Epithelial cell of esophagus (primary cell): Measurements from ENCODE around the gene BPIFB1.

Source experiments
- DNase-seq: peaks from one replicate; pipeline ENCODE4 v3.0.0; 2010; ENCODE audit warnings: low read depth
- H3K4me3 ChIP-seq: 2 replicates; pipeline ENCODE4 v1.5.1; 2011; ENCODE audit warnings: mild to moderate bottlenecking, low read length, control low read depth
- TF ChIP-seq, protein P1 (sequence below): IDR thresholded peaks from 2 replicates; pipeline ENCODE4 v1.5.1; 2011; ENCODE audit warnings: low read depth, mild to moderate bottlenecking, low read length, control low read depth, inconsistent platforms; ENCODE audit not compliant: insufficient read depth; ENCODE audit errors: missing control alignments

BPIFB1 gene, protein sequence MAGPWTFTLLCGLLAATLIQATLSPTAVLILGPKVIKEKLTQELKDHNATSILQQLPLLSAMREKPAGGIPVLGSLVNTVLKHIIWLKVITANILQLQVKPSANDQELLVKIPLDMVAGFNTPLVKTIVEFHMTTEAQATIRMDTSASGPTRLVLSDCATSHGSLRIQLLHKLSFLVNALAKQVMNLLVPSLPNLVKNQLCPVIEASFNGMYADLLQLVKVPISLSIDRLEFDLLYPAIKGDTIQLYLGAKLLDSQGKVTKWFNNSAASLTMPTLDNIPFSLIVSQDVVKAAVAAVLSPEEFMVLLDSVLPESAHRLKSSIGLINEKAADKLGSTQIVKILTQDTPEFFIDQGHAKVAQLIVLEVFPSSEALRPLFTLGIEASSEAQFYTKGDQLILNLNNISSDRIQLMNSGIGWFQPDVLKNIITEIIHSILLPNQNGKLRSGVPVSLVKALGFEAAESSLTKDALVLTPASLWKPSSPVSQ

DNA sequence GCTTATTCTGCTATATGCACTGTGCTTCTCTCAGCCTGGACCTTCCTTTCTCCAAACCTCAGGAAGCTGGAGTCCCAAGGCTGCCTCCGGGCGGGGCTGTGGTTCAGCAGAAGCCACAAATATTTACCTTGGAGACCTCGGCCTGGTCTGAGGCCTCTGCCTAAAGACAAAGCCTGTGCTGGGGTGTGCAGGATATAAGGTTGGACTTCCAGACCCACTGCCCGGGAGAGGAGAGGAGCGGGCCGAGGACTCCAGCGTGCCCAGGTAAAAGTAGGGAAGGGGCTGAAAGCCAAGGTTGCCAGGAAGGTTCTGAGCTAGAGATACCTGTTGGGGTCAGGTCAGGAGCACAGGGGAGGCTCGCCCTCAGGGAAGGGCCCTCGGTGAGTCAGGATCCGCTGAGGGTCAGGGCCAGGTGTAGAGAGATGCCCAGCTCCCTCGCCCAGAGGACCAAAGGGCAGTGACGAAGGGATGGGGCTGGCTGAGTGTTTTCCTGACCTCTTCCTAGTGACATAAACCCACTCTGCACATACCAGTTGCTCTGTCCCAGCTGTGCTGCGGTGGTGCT, at the start of gene BPIFB1:
Gene BPIFB1, plus strand, starts transcription at position 224 of the 565 bp plus-strand sequence. CDS start 2,860 bp downstream, outside the sequence.
- no peak for DNase-seq
- no peak within 1 kb of the TSS for H3K4me3 ChIP-seq
- TF ChIP-seq, protein P1, sequence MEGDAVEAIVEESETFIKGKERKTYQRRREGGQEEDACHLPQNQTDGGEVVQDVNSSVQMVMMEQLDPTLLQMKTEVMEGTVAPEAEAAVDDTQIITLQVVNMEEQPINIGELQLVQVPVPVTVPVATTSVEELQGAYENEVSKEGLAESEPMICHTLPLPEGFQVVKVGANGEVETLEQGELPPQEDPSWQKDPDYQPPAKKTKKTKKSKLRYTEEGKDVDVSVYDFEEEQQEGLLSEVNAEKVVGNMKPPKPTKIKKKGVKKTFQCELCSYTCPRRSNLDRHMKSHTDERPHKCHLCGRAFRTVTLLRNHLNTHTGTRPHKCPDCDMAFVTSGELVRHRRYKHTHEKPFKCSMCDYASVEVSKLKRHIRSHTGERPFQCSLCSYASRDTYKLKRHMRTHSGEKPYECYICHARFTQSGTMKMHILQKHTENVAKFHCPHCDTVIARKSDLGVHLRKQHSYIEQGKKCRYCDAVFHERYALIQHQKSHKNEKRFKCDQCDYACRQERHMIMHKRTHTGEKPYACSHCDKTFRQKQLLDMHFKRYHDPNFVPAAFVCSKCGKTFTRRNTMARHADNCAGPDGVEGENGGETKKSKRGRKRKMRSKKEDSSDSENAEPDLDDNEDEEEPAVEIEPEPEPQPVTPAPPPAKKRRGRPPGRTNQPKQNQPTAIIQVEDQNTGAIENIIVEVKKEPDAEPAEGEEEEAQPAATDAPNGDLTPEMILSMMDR: no peak

DNA sequence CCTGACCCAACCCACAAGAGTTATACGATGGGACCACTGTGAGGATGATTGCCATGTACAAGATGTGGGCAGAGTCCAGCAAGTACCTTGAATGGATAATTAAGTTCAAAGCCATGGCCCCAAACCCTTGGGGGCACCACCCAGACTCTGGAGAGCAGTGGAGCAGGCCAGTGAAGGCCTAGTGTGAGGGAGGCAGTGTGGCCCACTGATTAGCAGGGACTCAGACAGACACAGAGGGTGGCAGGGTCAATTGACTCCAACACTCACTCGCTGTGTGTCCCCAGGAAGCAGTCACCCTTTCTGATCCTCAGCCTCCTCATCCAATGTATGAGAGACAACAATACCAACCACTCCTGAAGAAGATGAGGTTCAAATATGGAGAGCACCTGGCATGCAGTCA, 49.0 kb upstream of the BPIFB1 start:
- H3K4me3 ChIP-seq: no peak overlapping the region
- DNase-seq: no peak
- TF ChIP-seq, protein P1: no peak

DNA sequence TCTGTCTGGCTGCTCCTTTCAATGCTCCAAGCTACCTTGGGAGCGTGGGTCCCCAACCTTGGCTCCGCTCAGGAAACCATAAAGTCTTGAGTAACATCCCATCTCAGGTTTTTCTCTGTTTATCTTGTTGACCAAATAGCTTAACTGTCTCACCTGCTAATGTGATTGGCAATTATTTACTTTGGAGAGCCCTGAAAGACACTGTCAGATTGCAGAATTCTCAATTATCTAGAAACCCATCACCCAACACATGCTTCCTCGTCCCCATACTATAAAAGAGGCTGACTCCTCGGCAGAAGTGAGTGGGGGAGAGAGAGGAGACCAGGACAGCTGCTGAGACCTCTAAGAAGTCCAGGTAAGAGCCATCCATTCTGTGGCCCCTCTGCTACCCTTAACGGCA, 47.3 kb upstream of the BPIFB1 start, which contains the start of gene BPIFA1:
Gene BPIFA1, plus strand, starts transcription at position 301 of the 400 bp plus-strand sequence. CDS start 1,716 bp downstream, outside the sequence.
- TF ChIP-seq, protein P1: no peak
- H3K4me3 ChIP-seq: no peak within 1 kb of the TSS
- DNase-seq: no peak

DNA sequence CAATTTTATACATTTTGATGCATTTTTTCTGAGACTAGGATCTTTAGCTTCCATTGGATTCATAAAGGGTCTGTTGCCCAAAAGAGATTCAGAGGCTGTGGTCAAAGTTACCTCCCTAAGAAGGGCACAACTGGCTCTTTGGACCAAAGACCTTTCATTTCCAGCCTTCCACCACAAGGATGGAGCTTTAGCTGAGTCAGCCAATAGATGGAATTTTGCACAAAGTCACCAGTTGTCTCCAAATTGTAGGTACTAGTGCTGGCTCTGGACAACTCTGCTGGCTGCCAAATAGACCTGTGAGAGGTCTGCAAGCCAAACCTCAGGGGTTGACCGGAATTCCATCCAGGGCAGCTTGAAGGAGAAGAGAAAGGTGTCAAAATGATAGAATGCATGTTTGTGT, 46.7 kb upstream of the BPIFB1 start:
- no peak for DNase-seq
- TF ChIP-seq, protein P1: no peak
- H3K4me3 ChIP-seq: no peak overlapping the region

DNA sequence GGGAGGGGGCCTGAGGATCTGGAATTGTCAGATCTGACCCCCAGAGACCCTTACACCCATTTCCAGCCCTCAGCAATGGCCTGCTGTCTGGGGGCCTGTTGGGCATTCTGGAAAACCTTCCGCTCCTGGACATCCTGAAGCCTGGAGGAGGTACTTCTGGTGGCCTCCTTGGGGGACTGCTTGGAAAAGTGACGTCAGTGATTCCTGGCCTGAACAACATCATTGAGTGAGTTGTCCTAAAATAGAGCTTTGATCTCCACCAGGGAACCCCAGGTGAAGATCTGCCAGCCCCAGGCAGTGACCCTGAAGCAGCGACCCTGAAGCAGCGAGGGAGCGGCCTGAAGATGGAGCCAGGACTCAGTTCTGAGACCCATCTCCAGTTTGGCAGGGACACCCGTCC, 45.0 kb upstream of the BPIFB1 start:
- no peak for DNase-seq
- H3K4me3 ChIP-seq: no peak overlapping the region
- TF ChIP-seq, protein P1: no peak

DNA sequence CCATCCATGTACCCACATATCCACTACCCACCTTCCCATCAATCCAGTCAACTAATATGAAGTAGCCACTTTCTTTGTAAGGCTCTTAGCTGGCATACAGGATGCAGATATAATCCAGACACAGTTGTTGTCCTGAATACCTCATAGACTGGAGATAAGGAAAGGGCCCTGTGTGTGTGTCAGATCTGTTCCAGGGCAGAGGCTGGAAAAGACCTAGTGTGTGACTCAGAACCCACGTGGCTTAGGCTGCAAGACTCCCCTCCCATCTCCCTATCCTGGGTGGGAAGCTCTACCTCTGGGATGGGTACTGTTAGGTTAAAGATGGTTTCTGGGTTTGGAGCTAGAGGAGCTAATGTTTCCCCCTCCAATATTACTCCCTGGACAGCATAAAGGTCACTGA, 43.6 kb upstream of the BPIFB1 start:
- H3K4me3 ChIP-seq: no peak overlapping the region
- no peak for DNase-seq
- TF ChIP-seq, protein P1: no peak
